Vagina (tissue), 2 donors: Measurements from ENCODE around the gene KIF3A.

Source experiments
- CTCF ChIP-seq, 3 experiments: fragments of 450-650 bp in 2 of 3; fragments of 200-600 bp in 1 of 3; sonication (generic) in 1 of 3; IDR thresholded peaks; one replicate each; pipeline ENCODE4 v1.5.1; 2017 to 2019; ENCODE audit warnings: antibody characterized with exemption in 3 of 3, mild to moderate bottlenecking in 2 of 3, moderate library complexity in 2 of 3
- POLR2A ChIP-seq, 2 donors: fragments of 450-650 bp; IDR thresholded peaks; one replicate each; pipeline ENCODE4 v1.6.1; 2017; ENCODE audit warnings: antibody characterized with exemption in 2 of 2, mild to moderate bottlenecking in 2 of 2, moderate library complexity in 2 of 2
- POLR2AphosphoS5 ChIP-seq, 2 donors: sonication (generic); formaldehyde crosslinking; IDR thresholded peaks; one replicate each; pipeline ENCODE4 v1.9.0; 2017; ENCODE audit warnings: antibody characterized with exemption in 2 of 2, mild to moderate bottlenecking in 2 of 2, low read depth in 1 of 2; ENCODE audit not compliant: insufficient read depth in 1 of 2

GRCh38 chr5:132669966-132670882, 67.1 kb downstream of the KIF3A start:
- TF ChIP-seq POLR2A (IDR thresholded peaks at IDR 0.05) (no peak), CTCF (IDR thresholded peaks at IDR 0.05) (no peak), POLR2AphosphoS5 (IDR thresholded peaks at IDR 0.05; ENCODE audit: insufficient read depth in 1 of 2, low read depth in 1 of 2) (no peak)
